Neural progenitor cell (in vitro differentiated cells): ENCODE data around the gene EGFR.

ENCODE experiments used
- EZH2 ChIP-seq: fragments of 200-600 bp; sonication (generic); IDR thresholded peaks from 2 replicates; pipeline ENCODE4 v1.6.1; 2017; ENCODE audit warnings: antibody characterized with exemption, mild to moderate bottlenecking, moderate library complexity
- EZH2phosphoT487 ChIP-seq: fragments of 200-600 bp; sonication (generic); IDR thresholded peaks from 2 replicates; pipeline ENCODE4 v1.6.1; 2017; ENCODE audit warnings: antibody characterized with exemption
- TF ChIP-seq, protein P1 (sequence below): fragments of 200-600 bp; sonication (generic); IDR thresholded peaks from 2 replicates; pipeline ENCODE4 v1.5.1; 2017; ENCODE audit warnings: antibody characterized with exemption, mild to moderate bottlenecking

DNA sequence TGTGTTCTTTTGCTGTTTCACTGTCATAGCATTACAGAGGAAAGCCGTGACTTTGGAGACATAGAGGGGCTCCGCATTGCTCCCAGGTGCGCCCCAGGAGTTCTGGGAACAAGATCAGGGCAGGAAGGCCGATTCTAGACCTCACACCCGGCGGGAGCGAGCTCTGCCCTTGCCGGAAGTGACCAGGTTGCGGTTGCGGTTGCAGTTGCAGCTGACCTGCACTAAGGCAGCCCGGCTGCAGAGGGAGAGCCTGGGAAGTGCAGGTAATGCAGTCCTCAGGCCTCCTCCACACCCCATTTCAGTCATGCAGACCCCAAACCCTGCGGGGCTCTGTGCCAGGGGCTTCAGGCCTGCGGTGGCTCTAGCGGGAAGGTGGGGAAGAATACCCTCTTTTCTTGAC, 216.3 kb downstream of the EGFR start:
- TF ChIP-seq, protein P1, sequence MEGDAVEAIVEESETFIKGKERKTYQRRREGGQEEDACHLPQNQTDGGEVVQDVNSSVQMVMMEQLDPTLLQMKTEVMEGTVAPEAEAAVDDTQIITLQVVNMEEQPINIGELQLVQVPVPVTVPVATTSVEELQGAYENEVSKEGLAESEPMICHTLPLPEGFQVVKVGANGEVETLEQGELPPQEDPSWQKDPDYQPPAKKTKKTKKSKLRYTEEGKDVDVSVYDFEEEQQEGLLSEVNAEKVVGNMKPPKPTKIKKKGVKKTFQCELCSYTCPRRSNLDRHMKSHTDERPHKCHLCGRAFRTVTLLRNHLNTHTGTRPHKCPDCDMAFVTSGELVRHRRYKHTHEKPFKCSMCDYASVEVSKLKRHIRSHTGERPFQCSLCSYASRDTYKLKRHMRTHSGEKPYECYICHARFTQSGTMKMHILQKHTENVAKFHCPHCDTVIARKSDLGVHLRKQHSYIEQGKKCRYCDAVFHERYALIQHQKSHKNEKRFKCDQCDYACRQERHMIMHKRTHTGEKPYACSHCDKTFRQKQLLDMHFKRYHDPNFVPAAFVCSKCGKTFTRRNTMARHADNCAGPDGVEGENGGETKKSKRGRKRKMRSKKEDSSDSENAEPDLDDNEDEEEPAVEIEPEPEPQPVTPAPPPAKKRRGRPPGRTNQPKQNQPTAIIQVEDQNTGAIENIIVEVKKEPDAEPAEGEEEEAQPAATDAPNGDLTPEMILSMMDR = no peak
- TF ChIP-seq EZH2 = no peak
- no peak for TF ChIP-seq EZH2phosphoT487
